Dermis blood vessel endothelial cell (primary cell): ENCODE measurements around the gene PDE6B. TPM values are rescaled to one million over a fixed set of nuclear protein-coding genes. Genes with fewer than 3 reads are reported as not detected.

Experiments used
- DNase-seq: peaks from one replicate; pipeline ENCODE4 v3.0.0; 2010
- total RNA-seq: library from RNA; depleted of rRNA; stranded (reverse); fragments of >200 nt; gene quantifications from 2 replicates; pipeline ENCODE4 v1.2.3, GENCODE V29; 2014

Gene PDE6B
- total RNA-seq, 1 donor from 2014 or later = 7.5 TPM

GRCh38 chr4:600850-601515 is 24.4 kb upstream of the PDE6B start:
- DNase-seq = no peak

GRCh38 chr4:601612-602558 is 23.5 kb upstream of the PDE6B start:
- DNase-seq = no peak

- peak; percentile 63 for DNase-seq
Observed at GRCh38 chr4:602559-602942, 22.8 kb upstream of the PDE6B start.

- DNase-seq = no peak
Observed at GRCh38 chr4:604131-604530, 21.2 kb upstream of the PDE6B start.

- no peak for DNase-seq
Observed at GRCh38 chr4:605702-606425, 19.5 kb upstream of the PDE6B start.

- DNase-seq = no peak
Observed at GRCh38 chr4:608236-608635, 17.1 kb upstream of the PDE6B start.

GRCh38 chr4:609400-610050 is 15.8 kb upstream of the PDE6B start:
- DNase-seq = no peak

GRCh38 chr4:610411-611261 is 14.7 kb upstream of the PDE6B start:
- DNase-seq = peak; percentile 30

GRCh38 chr4:612052-612748 is 13.2 kb upstream of the PDE6B start:
- DNase-seq = no peak

GRCh38 chr4:612749-613125 is 12.6 kb upstream of the PDE6B start:
- DNase-seq = no peak

- no peak for DNase-seq
Observed at GRCh38 chr4:613126-613525, 12.2 kb upstream of the PDE6B start.

- DNase-seq = no peak
Observed at GRCh38 chr4:616091-616490, 9.3 kb upstream of the PDE6B start.

GRCh38 chr4:616911-617643 is 8.3 kb upstream of the PDE6B start:
- DNase-seq = no peak

GRCh38 chr4:617644-618641 is 7.4 kb upstream of the PDE6B start:
- no peak for DNase-seq

- DNase-seq = no peak
Observed at GRCh38 chr4:620201-620600, 5.2 kb upstream of the PDE6B start.

GRCh38 chr4:620851-621261 is 4.5 kb upstream of the PDE6B start:
- no peak for DNase-seq

- no peak for DNase-seq
Observed at GRCh38 chr4:621296-622070, 3.9 kb upstream of the PDE6B start.
